Measurements from ENCODE around the gene ADGRE3. TPM values are rescaled to one million over a fixed set of nuclear protein-coding genes. Genes with fewer than 3 reads are reported as not detected.
"Not testable (repeated sequence)": the region's sequence is repeated elsewhere in the genome, so short reads cannot be mapped to it uniquely, and the experiment has no call there.

Gene ADGRE3
- total RNA-seq, 1 donor from 2014 or later: 0.19 TPM

- no peak for DNase-seq (ENCODE audit: low spot score)
Measured at GRCh38 chr19:14670408-14670807, 4.2 kb downstream of the ADGRE3 start.

- no peak for DNase-seq (ENCODE audit: low spot score)
Measured at GRCh38 chr19:14669940-14670339, 4.7 kb downstream of the ADGRE3 start.

GRCh38 chr19:14661372-14661924 lies 13.2 kb downstream of the ADGRE3 start:
- no peak for DNase-seq (ENCODE audit: low spot score)

- DNase-seq (ENCODE audit: low spot score): no peak
Measured at GRCh38 chr19:14659874-14660489, 14.7 kb downstream of the ADGRE3 start.

- DNase-seq (ENCODE audit: low spot score): peak; percentile 41
Measured at GRCh38 chr19:14655726-14656125, 18.9 kb downstream of the ADGRE3 start.

- DNase-seq (ENCODE audit: low spot score): peak; percentile 22
Measured at GRCh38 chr19:14654786-14655560, 19.7 kb downstream of the ADGRE3 start.

- DNase-seq (ENCODE audit: low spot score): no peak
Measured at GRCh38 chr19:14650161-14650560, 24.5 kb downstream of the ADGRE3 start.

GRCh38 chr19:14649020-14649419 lies 25.6 kb downstream of the ADGRE3 start:
- no peak for DNase-seq (ENCODE audit: low spot score)

GRCh38 chr19:14648506-14648905 lies 26.1 kb downstream of the ADGRE3 start:
- no peak for DNase-seq (ENCODE audit: low spot score)

- no peak for DNase-seq (ENCODE audit: low spot score)
Measured at GRCh38 chr19:14639536-14640277, 34.9 kb downstream of the ADGRE3 start.

- no peak for DNase-seq (ENCODE audit: low spot score)
Measured at GRCh38 chr19:14632286-14632685, 42.4 kb downstream of the ADGRE3 start.

GRCh38 chr19:14629557-14629956 lies 45.1 kb downstream of the ADGRE3 start:
- peak; percentile 4 for DNase-seq (ENCODE audit: low spot score)

- DNase-seq (ENCODE audit: low spot score): not testable (repeated sequence)
Measured at GRCh38 chr19:14624491-14624890, 50.2 kb downstream of the ADGRE3 start.

- no peak for DNase-seq (ENCODE audit: low spot score)
Measured at GRCh38 chr19:14619404-14619803, 55.2 kb downstream of the ADGRE3 start.

- no peak for DNase-seq (ENCODE audit: low spot score)
Measured at GRCh38 chr19:14616407-14616806, 58.2 kb downstream of the ADGRE3 start.

- DNase-seq (ENCODE audit: low spot score): no peak
Measured at GRCh38 chr19:14615623-14616022, 59.0 kb downstream of the ADGRE3 start.

- DNase-seq (ENCODE audit: low spot score): no peak
Measured at GRCh38 chr19:14614099-14614412, 60.6 kb downstream of the ADGRE3 start.

GRCh38 chr19:14613399-14614098 lies 61.1 kb downstream of the ADGRE3 start:
- not testable (repeated sequence) for DNase-seq (ENCODE audit: low spot score)

- DNase-seq (ENCODE audit: low spot score): no peak
Measured at GRCh38 chr19:14612657-14613056, 62.0 kb downstream of the ADGRE3 start.

GRCh38 chr19:14612242-14612641 lies 62.4 kb downstream of the ADGRE3 start:
- DNase-seq (ENCODE audit: low spot score): not testable (repeated sequence)

- DNase-seq (ENCODE audit: low spot score): no peak
Measured at GRCh38 chr19:14611051-14611450, 63.6 kb downstream of the ADGRE3 start.

Data from mesenteric fat pad (tissue), 1 donor.